SIG-M5 treated with dmso at 0.1 percent for 504 hours (cell line): ENCODE data around the gene EEF2KMT.
A peak's percentile ranks its signal among the peaks of the same experiment; 100 is the strongest.
"Not testable (repeated sequence)": the region's sequence is repeated elsewhere in the genome, so short reads cannot be mapped to it uniquely, and the experiment has no call there.

ENCODE experiments used
- DNase-seq: peaks from one replicate; lab custom pipeline; 2025; ENCODE audit not compliant: unreplicated experiment; lab: John Stamatoyannopoulos, UW

Gene EEF2KMT

DNA sequence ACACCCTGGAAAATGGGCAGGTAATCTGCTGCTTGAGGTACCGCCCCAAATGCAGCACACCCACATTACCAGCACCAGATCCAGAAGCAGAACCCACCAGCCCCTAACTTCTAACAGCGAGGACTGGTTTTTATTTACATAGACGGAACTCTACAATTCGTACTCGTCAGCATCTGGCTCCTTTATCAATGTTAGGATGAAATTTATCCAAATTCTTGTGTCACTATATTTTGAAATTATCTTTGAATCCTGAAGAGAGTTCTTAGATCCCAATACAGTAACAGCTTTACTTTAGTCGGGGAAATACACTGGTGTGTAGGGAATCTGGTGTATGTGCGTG is 26.3 kb downstream of the EEF2KMT start:
- no peak for DNase-seq

DNA sequence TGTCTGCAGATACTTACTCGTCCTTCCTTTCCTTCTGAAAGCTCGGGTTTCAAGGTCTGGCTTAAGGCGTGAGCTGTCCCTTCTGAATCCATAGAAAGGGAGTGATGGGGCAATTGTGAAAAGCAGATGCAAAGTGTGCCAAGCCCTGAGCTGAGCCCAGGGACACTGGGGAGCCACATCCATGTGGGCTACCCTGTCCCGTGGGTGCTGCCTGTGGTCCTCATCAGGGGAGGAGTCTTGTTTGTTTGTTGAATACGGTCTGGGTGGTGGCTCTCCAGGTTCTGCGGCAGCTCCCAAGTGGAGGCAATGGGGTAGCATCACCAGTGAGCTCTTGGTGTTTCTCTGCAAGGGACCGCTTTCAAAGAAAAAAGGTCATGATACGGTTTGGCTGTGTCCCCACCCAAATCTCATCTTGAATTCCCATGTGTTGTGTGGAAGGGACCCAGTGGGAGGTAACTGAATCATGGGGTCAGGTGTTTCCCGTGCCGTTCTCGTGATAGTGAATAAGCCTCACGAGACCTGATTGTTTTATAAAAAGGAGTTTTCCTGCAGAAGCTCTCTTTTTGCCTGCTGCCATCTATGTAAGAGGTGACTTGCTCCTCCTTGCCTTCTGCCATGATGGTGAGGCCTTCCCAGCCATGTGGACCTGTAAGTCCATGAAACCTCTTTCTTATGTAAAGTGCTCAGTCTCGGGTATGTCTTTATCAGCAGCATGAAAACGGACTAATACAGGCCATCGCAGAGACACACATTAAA is 27.0 kb downstream of the EEF2KMT start:
- DNase-seq, result no peak

DNA sequence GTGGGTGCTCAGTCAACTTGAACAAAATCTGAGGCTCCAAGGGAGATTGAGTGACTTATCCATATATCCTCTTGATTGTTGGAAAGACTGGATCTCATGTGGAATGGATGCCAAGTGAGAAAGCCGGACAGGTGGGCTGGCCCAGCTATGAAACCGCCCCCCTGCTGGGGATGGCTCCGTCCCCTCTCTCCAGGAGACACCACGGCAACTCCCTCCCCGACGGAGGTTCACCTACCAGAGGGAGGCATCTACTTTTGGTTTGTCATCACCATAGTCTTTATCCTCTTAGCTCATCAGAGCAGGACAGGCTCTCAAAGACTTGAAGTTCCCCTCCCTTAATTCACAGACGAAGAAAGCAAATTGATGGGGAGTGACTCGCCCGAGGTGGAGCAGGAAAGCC is 27.7 kb downstream of the EEF2KMT start:
- no peak for DNase-seq

DNA sequence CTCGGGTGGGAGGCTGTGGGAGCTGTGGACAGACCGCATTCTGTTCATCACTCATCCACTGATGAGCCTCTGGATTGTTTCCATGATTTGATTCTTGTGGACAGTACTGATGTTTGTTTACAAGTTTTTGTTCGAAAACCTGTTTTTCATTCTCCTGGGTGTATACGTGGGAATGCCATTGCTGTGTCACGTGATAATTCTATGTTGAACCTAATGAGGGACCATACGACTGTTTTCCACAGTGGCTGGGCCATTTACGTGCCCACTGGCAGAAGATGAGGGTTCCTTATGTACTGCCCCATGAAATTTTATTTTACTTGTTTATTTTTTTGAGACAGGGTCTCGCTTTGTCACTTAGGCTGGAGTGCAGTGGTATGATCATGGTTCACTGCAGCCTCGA is 28.5 kb downstream of the EEF2KMT start:
- DNase-seq, result no peak

DNA sequence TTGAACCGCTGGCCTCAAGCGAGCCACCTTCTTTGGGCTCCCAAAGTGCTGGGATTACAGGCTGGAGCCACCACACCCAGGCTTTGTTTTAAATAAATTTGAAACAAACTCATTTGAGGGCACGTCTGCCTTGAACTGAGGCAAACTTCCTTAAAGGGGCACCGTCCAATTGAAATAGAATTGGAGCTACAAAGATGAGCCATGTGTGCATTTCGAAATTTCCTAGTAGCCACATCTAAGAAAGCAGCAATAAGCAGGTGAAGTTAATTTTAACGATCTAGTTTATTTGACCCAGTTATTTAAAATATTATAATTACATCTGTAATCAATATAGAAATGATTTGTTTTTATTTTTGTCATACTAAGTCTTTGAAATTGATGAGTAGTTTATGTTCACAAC is 31.1 kb downstream of the EEF2KMT start:
- no peak for DNase-seq

DNA sequence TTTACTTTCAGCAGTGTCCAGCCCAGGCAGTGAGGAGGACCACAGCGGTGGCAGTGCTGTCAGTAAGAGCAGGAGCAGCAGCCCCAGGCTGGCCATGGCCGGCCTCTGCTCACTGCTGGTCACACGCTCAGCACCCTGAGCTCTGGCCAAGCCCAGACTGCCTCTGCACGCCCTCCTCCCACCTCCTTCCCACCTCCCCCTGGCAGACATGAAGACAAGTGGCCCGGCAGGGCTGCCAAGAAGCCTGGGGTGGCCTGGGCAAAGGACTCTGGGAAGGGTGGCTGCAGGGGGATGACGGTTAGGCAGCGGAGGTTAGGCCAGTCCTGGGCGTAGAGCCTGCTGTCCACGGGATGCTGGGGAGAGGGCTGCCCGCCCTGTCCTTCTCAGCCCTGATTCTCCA is 31.8 kb downstream of the EEF2KMT start, which contains the start of gene C16orf89:
Gene C16orf89 (minus strand): TSS at position 144 of the 400 bp plus-strand sequence. CDS start 48 bp downstream, at position 96.
- no peak for DNase-seq

DNA sequence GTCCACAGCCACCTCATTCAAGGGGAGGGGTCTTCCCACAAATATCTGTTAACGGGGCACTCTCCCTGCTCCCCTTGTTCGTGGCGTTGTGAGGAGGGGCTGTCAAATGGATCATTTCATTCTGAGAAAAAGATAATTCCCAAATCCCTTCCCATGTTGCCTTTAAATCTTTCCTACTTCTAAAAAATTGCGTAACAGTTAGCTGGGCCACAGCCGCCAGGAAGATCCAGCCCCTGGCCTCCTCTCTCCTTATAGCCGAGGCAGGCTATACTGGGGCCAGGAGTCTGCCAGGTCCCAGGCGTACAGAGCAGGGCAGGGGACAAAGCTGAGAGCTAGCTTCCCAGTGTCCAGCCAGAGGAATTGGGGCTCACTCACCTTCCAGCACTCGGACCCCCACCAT is 32.3 kb downstream of the EEF2KMT start:
- DNase-seq, result no peak

DNA sequence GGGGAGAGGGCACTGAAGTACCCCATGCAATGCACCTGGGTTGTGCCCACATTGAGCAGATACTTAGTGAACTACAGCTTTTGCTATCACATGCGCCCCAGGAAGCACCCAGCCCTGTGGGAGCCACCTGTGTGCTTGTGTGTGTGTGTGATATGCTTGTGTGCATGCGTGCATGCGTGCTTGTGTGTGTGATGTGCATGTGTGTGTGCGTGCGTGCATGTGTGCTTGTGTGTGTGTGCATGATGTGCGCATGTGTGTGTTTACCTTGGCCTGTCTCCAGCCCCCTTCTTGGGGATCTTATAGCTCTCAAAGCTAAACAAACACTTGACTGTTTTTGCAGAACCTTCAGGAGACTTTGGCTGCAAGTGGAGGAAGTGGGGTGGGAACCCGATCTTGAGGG is 32.7 kb downstream of the EEF2KMT start:
- DNase-seq, result no peak

DNA sequence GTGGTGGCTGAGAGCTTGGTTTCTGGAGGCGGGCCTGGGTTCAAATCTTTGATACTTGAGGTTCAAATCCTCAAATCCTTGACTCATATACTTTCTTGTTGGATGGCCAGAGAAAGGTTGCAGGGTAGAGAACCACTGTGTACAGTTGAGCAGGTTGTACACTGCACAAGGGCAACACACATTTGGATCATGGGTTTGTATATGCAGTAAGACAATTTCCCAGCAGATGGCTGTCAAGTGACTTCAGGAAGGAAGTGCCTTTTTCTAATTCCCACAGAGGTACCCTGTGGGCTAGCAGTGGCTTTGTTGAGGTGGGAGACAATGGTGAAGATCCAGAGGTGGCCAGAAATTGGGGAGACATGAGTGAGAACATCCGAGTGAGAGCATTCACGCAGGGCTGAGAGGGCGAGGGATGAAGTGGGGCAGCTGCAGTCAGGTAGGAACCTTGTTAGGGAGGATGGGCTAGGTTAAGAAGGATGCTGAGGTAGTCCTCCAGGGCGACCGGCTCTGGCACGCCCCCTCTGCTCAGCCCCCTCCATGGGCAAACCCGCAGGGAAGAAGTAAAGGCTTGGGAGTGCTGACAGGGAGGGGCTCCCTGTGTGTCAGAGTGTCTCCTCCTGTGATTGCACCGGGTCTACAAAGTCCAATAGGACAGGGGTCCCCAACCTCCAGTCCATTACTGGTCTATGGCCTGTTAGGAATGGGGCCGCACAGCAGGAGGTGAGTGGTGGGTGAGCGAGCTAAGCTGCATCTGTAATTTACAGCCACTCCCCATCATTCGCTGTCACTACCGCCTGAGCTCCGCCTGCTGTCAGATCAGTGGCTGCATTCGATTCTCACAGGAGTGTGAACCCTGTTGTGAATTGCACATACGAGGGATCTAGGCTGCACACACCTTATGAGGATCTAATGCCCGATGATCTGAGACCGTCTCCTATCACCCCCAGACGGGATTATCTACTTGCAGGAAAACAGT is 34.5 kb downstream of the EEF2KMT start:
- DNase-seq, result no peak

DNA sequence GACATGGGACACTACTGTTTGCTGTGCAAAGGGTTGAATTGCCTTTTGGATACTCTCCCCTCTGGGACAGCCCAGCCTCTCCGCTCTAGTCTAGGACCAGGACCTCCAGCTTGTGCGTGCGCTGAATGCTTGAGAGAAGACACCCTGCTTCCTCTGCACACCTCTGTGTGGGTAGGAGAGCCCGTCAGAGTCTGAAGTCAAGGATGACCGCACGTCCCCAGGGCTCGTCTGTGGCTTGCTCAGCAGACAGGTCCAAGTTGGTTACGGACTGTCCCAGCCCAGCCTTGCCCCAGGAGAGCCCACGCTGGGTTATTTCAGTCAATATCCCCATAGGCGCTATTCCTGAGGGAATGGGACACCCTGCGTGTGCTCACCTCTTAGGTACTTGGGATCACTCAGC is 35.5 kb downstream of the EEF2KMT start:
- DNase-seq, result no peak

DNA sequence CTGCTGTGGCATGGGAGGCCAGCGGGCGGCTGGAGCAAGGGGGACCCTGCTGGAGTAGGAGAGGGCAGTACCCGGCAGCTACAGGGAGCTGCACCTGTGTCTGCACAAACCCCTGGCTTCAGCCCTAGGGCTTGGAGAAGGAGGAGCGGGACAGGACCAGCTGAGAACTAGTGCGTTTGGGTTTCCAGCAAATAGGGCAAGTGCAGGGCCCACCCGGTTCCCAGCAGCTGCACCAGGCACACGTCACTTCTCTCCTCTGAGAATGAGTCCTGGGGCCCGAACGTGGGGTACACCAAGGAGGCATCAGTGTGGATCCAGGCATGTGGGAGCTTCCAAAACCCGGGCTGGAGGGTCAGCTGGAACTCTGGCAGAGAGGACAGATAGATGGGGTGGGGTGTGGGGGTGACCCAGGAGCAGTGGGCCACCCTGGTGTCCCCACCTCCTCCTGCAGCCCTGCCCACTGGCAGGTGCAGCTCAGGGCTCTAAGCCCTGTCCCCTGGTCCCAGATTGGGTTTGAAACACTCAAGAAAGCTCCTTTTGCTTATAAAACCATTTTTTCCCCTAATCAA is 37.4 kb downstream of the EEF2KMT start:
- no peak for DNase-seq

DNA sequence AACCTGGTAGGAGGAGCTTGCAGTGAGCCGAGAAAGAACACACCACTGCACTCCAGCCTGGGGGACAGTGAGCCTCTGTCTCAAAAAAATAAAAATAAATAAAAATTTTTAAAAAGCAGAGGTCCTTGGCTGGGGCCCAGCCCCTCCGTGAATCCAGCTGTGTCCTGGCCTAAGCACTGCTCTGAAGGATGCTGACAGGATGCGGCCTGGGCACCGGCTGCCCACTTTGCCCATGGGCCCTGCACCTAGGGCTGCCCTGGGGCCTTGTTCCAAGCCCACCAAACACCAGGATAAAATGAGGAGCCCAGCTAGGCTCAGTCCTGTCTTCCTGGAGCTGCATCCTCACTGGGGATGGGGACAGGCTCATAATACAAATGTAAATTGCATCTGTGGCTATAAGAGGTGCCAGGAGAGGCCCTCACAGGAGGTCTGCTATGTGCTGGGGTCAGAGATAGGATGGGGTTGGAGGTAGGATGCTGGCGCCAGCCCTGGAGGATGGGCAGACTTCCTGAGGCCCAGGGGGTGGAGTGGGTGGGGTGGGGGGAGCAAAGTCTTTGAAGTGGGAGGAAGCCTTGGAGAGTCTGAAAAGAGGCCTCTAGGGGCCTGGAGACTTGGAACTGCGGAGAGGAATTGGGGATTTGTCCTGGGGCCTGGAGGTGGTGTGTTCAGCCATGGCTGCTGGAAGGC is 38.1 kb downstream of the EEF2KMT start:
- DNase-seq, result no peak

DNA sequence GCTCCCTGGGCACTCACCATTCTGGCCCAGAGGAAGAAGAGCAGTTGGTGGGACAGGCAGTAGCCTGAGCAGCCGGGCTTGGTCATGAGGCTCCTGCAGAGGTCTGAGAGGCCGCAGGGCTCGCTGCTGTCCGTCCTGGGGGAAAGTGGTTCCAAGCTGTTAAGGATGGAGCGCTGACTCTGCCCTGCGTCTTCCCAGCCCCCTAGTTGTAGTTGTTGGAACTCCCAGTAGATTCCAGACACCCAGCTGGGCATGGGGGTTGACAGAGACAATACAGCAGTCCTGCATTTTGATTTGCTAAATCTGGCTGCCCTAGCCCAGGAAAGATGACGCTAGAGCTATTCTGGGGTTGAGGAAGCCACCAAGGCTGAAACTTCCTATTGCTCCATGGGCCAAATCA is 39.1 kb downstream of the EEF2KMT start:
- DNase-seq, result no peak

DNA sequence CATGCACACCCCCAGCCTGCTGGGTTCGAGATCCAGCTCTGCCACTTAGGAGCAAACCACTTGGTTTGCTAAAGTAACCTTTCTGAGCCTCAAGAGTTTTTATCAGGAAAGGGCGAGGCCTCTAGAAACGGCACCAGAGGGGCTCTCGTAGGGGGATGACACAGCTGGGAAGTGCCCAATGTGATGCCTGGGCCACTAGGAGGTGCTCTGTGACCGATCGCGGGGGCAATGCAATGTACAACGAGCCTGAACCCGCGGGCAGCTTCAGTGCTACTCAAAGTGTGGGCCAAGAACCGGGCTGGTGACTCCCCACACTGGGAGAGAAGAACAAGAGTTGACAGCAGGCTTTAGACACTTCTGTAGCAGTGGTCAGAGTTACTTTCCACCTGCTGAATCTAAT is 41.2 kb downstream of the EEF2KMT start:
- DNase-seq, result peak; percentile 26

DNA sequence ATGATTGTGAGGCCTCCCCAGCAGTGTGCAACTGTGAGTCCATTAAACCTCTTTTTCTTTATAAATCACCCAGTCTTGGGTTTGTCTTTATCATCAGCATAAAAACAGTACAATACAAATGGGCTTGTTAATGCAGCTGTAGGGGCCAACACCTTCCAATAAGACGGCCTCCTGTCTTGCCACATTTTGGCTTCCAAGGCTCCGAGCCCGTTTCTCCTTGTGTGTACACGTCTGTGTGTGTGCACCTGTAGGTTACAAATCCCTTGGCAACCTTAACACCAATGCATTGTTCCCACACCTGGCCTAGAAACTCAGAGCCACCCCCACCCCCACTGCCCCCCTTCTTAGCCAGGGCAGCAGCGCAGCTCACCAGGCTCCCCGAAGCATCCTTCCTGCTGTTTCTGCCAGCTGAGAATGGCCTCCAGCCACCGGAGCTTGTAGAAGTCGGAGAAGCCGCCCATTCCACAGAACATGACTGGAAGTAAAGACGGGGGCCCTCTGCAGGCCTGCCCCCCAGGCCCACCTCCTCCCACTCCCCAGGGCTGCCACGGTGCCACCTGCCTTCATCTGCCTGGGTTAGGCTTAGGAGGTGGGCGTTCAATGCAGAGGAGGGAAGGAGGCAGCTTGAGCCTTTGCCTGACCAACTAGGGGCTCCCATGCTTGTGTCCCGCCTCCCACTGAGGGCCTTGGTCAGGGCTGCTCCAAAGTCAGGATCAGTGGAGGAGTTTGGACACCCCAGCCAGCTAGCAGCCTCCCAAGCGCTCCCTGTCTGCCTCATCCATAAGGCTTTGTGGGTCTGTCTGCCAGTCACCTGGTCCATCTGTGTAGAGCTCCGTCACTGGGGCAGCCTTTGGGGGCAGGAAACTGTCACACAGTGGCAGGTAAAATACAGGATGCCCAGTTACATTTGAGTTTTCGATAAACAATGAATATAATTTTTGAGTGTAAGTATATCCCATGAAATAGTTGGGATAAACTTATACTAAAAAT is 42.4 kb downstream of the EEF2KMT start:
- DNase-seq, result no peak

DNA sequence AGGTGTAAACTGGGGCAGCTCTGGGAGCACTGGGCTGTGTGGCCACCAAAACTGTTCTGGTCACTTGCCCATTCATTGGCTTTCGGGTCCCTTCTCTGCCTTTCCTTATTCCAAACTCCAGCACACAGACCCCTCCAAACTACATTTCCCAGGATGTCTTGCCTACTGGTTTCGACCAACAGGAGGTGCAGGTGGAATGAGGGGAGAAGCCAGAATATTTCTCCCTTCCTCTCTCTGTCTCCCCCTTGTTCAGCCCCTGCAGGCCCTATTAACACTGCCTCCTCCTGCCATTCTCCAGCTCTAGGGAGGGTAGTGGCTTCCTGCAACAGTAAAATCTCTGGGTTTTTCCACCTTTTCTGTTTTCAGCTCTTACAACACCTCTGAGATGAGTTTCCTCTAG is 50.7 kb downstream of the EEF2KMT start:
- no peak for DNase-seq

DNA sequence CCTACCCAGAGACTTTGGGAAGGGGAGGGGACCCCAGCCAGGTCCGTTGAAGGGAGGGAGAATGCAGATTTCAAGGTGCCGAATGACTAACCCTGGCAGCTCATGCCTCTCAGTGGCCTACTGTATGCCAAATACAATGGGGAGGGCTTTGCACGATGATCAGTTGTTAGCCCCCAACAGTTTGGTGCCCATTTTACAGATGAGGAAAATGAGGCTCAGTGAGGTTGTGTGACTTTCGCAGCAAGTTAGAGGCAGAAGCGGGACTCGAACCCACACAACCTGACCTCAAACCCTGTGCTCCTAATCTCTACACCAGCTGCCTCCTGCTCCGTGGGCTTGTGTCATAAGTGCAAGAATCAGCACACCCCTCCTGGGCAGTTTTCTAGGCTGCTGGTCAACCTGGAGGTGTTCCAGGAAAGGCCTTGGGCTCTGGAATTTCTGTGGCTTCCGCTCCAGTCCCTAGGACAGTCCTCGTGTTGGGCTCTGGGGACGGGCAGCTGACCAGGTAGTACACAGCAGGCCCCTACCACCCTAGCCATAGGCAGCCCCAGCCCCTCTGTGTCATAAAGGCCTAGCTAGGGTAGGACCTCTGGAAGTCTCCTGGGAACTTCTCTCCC is 52.0 kb downstream of the EEF2KMT start:
- DNase-seq, result no peak

DNA sequence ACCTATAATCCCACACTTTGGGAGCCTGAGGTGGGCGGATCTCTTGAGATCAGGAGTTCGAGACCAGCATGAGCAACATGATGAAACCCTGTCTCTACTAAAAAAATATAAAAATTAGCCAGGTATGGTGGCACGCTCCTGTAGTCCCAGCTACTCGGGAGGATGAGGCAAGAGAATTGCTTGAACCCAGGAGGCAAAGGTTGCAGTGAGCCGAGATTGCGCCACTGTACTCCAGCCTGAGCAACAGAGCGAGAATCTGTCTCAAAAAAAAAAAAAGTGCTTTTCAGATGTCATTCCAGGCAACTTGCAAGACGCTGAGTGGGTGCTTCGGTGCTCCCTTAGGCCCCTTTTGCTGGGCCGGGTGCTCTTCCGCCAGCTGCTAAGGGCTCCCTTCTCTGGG is 53.0 kb downstream of the EEF2KMT start:
- DNase-seq, result not testable (repeated sequence)

DNA sequence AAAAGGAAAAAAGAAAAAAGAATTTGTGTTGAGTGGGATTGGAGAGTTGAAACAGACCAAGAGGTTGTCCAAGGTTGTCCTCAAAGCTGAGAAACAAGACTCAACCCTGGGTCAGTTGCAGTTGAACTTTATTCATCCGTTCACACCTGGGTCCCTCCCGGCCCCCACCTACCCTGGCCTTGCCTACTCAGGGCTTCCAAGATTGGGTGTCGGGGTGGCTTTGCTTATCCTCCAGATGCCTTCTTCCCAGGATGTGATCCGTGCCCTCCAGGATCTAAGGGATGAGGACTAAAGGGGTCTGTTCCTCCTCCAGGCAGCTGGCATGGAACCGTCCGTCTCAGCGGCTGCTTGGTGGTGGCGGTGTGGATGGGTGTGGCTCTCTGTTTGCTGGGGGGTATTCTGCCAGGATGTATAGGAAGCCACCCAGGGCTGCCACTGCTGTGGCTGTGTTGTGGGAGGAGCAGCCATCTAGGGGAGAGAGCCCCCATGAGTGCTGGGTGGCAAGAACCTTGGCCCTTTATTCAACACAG is 53.5 kb downstream of the EEF2KMT start:
- DNase-seq, result no peak
